ENCODE data around the gene SLC13A4.

GRCh38 chr7:135729230-135729629, 1.2 kb upstream of the SLC13A4 start:
- TF ChIP-seq CTCF (conservative IDR thresholded peaks at IDR 0.05; ENCODE audit: low read depth, low read length) (no peak), MXI1 (IDR thresholded peaks at IDR 0.05; ENCODE audit: borderline replicate concordance, low read depth, low read length) (no peak)

All from IMR-90 (cell line).